Brain microvascular endothelial cell (primary cell): ENCODE data around the gene ZNF175.

Experiments used
- DNase-seq: peaks from one replicate; pipeline ENCODE4 v3.0.0-alpha.2; 2020
- H3K27ac ChIP-seq: fragments of 250-450 bp; sonication (Bioruptor Pico); 2 replicates; pipeline ENCODE4 v1.5.1; 2020; ENCODE audit warnings: mild to moderate bottlenecking, moderate library complexity
- H3K27me3 ChIP-seq: fragments of 250-450 bp; sonication (Bioruptor Pico); replicated peaks from 2 replicates; pipeline ENCODE4 v1.5.1; 2020; ENCODE audit warnings: mild to moderate bottlenecking
- H3K36me3 ChIP-seq: fragments of 250-450 bp; sonication (Bioruptor Pico); replicated peaks from 2 replicates; pipeline ENCODE4 v1.5.1; 2020; ENCODE audit warnings: mild to moderate bottlenecking
- H3K4me3 ChIP-seq: 2 replicates; pipeline ENCODE4 v1.5.1; 2011; ENCODE audit warnings: low read depth, mild to moderate bottlenecking, control low read depth, low read length, moderate library complexity
- in situ Hi-C: cut with HindIII; loops from 2 replicates; pipeline ENCODE4 v1.10.0; 2017; ENCODE audit warnings: low sequenced_read_pairs, low pct_ligation_motif_present
- TF ChIP-seq, protein P1 (sequence below): IDR thresholded peaks from 2 replicates; pipeline ENCODE4 v1.5.1; 2011; ENCODE audit warnings: low read depth, mild to moderate bottlenecking, moderate library complexity, low read length, control low read depth, inconsistent platforms; ENCODE audit errors: missing control alignments

The ZNF175 gene

DNA sequence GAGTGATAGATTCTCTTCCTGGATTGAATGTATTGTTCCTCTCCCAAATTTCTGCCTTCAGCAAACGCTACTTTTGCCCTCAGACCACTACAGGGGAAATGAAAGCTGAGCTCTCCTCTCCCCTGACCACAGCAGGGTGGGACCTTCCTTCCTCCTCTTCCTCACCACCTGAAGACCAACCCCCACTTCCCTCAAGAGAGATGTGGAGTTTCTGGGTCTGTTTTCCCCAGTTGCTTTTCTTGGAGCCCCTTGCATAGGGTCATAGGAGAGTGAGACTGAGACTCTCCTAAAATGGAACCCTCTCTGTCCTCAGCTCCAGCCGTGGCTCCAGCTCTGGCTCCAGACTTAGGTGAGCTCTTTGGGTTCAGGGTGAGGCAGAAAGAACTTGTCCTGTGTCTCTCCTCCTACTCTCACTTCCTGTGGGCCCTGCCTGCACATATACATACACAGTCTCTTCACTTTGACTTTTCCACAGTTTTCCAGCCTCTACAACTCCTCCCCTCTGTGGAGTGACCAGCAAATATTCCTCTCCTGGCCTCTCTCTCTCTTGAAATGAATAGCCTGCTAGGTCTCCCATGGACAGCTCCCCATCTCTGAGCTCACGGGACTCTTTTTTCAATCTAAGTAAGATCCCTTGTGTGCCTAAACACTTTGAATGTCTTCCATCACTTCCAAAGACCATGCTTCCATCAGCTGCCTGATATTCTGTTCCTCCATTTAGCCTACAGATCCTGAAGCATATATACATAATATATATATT, 19.2 kb upstream of the ZNF175 start:
- TF ChIP-seq, protein P1, sequence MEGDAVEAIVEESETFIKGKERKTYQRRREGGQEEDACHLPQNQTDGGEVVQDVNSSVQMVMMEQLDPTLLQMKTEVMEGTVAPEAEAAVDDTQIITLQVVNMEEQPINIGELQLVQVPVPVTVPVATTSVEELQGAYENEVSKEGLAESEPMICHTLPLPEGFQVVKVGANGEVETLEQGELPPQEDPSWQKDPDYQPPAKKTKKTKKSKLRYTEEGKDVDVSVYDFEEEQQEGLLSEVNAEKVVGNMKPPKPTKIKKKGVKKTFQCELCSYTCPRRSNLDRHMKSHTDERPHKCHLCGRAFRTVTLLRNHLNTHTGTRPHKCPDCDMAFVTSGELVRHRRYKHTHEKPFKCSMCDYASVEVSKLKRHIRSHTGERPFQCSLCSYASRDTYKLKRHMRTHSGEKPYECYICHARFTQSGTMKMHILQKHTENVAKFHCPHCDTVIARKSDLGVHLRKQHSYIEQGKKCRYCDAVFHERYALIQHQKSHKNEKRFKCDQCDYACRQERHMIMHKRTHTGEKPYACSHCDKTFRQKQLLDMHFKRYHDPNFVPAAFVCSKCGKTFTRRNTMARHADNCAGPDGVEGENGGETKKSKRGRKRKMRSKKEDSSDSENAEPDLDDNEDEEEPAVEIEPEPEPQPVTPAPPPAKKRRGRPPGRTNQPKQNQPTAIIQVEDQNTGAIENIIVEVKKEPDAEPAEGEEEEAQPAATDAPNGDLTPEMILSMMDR: no peak
- no peak for DNase-seq
- H3K27ac ChIP-seq: no peak overlapping the region
- in situ Hi-C loops: no loop called here
- H3K36me3 ChIP-seq: no peaks in the 10 kb centered on the region
- no peaks in the 10 kb centered on the region for H3K27me3 ChIP-seq
- no peak overlapping the region for H3K4me3 ChIP-seq

DNA sequence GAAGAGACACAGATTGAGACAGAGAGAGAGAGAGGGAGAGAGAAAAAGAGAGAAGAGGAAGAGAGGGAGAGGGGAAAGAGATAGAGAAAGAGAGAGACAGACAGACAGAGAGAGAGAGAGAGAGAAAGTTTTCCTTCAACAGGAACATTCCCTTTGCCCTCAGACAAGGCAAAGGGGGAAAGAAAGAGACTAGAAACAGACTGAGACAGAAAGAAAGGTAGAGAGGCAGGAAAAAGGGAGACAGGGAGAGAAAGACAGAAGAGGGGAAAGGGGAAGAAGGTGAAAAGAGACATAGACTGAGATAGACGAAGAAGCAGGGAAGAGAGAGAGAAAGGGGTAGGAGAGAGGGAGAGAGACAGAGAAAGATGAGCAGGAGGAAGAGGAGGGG, 18.5 kb upstream of the ZNF175 start:
- Histone ChIP-seq H3K4me3 (no peak overlapping the region), H3K27me3 (no peaks in the 10 kb centered on the region), H3K27ac (no peak overlapping the region), H3K36me3 (no peaks in the 10 kb centered on the region)
- TF ChIP-seq, protein P1: no peak
- DNase-seq: no peak
- in situ Hi-C loops: no loop called here

DNA sequence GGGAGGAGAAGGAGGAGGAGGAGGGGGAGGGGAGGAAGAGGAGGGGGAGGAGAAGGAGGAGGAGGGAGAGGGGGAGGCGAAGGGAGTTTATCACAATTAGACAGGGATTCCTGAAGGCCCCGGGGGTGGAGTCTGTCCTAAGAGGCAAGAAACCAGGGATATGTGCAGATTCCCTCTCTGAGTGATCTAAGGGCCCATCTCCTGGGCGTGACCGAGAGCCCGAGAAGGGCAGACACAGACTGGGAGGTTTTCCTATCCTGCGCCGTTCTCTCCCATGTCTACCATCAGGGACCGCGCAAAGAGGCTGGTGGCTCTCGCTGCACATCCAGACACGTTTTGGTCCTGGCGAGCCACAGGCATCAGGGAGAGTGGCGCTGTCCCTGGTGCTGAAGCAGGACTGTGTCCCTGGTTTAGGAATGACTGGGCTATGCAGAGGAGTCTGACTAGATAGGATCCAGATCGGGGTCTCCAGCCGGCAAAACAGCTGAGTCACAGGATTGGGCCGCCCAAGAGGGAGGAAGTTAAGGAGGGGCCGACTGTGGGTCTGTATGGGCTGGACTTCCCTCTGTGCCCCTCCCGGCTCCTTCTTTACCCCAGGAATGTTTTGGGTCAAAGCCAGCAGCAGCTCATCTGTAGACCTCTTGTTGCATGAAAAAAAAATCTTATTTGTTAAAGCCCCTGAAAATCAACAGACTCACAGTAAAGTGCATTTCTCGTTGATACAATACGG, 17.9 kb upstream of the ZNF175 start:
- H3K27me3 ChIP-seq: no peaks in the 10 kb centered on the region
- H3K36me3 ChIP-seq: no peaks in the 10 kb centered on the region
- in situ Hi-C loops: no loop called here
- no peak overlapping the region for H3K27ac ChIP-seq
- TF ChIP-seq, protein P1: no peak
- peak; percentile 70 for DNase-seq
- no peak overlapping the region for H3K4me3 ChIP-seq

DNA sequence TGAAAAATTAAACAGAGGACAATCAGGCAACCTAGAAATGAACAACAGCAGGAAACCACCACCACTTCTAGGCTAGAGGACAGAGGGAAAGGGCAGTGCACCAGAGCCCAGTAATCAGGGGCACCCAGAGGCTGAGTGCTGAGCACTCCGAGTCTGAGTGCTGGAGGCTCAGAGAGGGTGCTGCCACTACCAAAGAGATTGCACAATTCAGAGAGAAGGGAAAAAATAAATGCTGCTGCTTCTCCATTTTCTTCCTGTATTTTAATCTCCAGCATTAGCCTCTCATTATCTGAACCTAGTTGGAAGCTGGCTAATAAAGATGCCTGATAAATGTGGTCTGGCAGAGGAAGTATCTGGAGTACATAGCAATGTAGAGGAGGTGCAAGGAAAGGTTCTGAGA, 11.8 kb upstream of the ZNF175 start:
- Histone ChIP-seq H3K27ac (no peak overlapping the region), H3K27me3 (no peaks in the 10 kb centered on the region), H3K36me3 (no peaks in the 10 kb centered on the region), H3K4me3 (no peak overlapping the region)
- TF ChIP-seq, protein P1: no peak
- in situ Hi-C loops: no loop called here
- no peak for DNase-seq

DNA sequence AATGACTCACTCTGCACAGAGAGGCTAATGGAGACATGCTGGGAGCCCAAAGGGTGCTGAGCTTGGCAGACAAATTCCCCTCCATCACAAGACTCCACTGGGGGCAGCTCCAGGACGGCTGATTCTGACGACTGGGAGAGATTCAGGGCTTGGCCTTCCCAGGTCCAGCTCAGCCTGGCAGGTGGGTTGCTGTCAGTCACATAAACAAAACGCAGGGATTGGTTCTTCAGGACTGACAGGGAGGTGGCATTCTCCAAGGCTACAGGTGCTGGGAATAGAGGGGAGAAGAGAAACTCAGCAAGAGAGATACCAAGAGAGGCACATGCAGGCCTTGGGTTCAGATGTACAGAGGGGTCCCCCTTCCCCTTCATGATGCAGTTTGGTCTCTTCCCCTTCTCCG, 10.7 kb upstream of the ZNF175 start:
- Histone ChIP-seq H3K27ac (no peak overlapping the region), H3K27me3 (no peaks in the 10 kb centered on the region), H3K36me3 (no peaks in the 10 kb centered on the region), H3K4me3 (no peak overlapping the region)
- in situ Hi-C loops: no loop called here
- TF ChIP-seq, protein P1: no peak
- DNase-seq: no peak
